GM23338 (cell line): ENCODE results near the gene R3HDM4.

Experiments
- CTCF ChIP-seq, 2 experiments: fragments of 200-600 bp in 1 of 2; sonication (generic) in 1 of 2; conservative IDR thresholded peaks; 2 replicates each; pipeline versions ENCODE4 v1.5.1 to v1.6.1; 2016 to 2017; ENCODE audit warnings: antibody characterized with exemption in 2 of 2, low read depth in 2 of 2, mild to moderate bottlenecking in 2 of 2, moderate library complexity in 1 of 2
- EZH2 ChIP-seq: fragments of 200-600 bp; sonication (generic); IDR thresholded peaks from one replicate; pipeline ENCODE4 v1.8.0; 2017; ENCODE audit warnings: antibody characterized with exemption, mild to moderate bottlenecking, low read depth; ENCODE audit not compliant: unreplicated experiment
- EZH2phosphoT487 ChIP-seq: fragments of 200-600 bp; sonication (generic); IDR thresholded peaks from one replicate; pipeline ENCODE4 v1.8.1; 2018; ENCODE audit warnings: antibody characterized with exemption; ENCODE audit not compliant: unreplicated experiment
- POLR2AphosphoS5 ChIP-seq: IDR thresholded peaks from 2 replicates; pipeline ENCODE4 v1.6.1; 2016; ENCODE audit warnings: antibody characterized with exemption, low read depth
- REST ChIP-seq: IDR thresholded peaks from one replicate; pipeline ENCODE4 v1.6.1; 2018; ENCODE audit warnings: antibody characterized with exemption; ENCODE audit not compliant: unreplicated experiment
- STAT1 ChIP-seq: IDR thresholded peaks from one replicate; pipeline ENCODE4 v1.6.1; 2016; ENCODE audit warnings: antibody characterized with exemption; ENCODE audit not compliant: unreplicated experiment
- ZNF462 ChIP-seq: fragments of 250-450 bp; sonication (Bioruptor Pico); IDR thresholded peaks from 2 replicates; pipeline ENCODE4 v1.5.0; 2020; ENCODE audit warnings: mild to moderate bottlenecking, moderate library complexity

- TF ChIP-seq CTCF (conservative IDR thresholded peaks at IDR 0.05; ENCODE audit: low read depth in 2 of 2) (no peak), EZH2 (no peak), POLR2AphosphoS5 (no peak), EZH2phosphoT487 (no peak), REST (no peak), ZNF462 (no peak), STAT1 (no peak)
Measured at GRCh38 chr19:854549-854948, 58.5 kb downstream of the R3HDM4 start.
